ENCODE measurements around the gene MVB12B.

DNA sequence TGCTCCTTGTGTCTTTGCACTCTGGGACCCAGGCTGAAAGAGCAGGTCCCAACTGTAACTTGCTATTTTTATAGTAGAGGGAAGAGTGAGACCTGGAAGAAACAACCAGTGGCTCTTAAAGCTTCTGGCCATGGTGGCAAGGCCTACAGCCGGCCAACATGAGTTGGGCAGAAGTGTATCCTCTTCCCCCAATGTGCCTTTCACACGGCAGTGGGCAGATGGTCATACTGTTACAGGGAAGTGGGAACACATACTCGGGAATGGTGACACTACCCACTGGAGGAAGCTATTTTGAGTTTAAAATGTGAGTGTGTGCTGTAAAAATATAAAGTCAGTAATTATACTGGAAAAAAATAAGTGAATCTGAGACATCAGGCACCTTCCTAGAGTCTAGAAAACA is 116.0 kb downstream of the MVB12B start:
- TF ChIP-seq, protein P1, sequence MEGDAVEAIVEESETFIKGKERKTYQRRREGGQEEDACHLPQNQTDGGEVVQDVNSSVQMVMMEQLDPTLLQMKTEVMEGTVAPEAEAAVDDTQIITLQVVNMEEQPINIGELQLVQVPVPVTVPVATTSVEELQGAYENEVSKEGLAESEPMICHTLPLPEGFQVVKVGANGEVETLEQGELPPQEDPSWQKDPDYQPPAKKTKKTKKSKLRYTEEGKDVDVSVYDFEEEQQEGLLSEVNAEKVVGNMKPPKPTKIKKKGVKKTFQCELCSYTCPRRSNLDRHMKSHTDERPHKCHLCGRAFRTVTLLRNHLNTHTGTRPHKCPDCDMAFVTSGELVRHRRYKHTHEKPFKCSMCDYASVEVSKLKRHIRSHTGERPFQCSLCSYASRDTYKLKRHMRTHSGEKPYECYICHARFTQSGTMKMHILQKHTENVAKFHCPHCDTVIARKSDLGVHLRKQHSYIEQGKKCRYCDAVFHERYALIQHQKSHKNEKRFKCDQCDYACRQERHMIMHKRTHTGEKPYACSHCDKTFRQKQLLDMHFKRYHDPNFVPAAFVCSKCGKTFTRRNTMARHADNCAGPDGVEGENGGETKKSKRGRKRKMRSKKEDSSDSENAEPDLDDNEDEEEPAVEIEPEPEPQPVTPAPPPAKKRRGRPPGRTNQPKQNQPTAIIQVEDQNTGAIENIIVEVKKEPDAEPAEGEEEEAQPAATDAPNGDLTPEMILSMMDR (IDR thresholded peaks at IDR 0.05): no peak
- no peak for TF ChIP-seq POLR2A (IDR thresholded peaks at IDR 0.05)
